GM12878 (cell line): Measurements from ENCODE around the gene ANKRD65. TPM values are rescaled to one million over a fixed set of nuclear protein-coding genes. Genes with fewer than 3 reads are reported as not detected.
"Not testable (repeated sequence)": the region's sequence is repeated elsewhere in the genome, so short reads cannot be mapped to it uniquely, and the experiment has no call there.

ENCODE experiments used
- ATAC-seq: fragments of 200-7000 bp; cut with Tn5 transposase; 3 replicates; pipeline ENCODE4 v1.9.1; 2020; ENCODE audit warnings: mild to moderate bottlenecking, moderate library complexity
- BruUV-seq: library from RNA; stranded (reverse); fragments of 400-500 nt; replicated peaks from 2 replicates; lab custom pipeline; 2021; lab: Mats Ljungman, UMichigan
- CTCF ChIA-PET: fragments of 300-600 bp; sonication (Branson Sonifier 250); formaldehyde crosslinking; extraction: SDS; loops from one replicate; lab custom pipeline; 2021; ENCODE audit warnings: inconsistent platforms; lab: Yijun Ruan, JAX
- POLR2A ChIA-PET: fragments of 350-600 bp; formaldehyde crosslinking; extraction: SDS; loops from one replicate; lab custom pipeline; 2021; ENCODE audit warnings: inconsistent platforms; lab: Charles Lee
- RAD21 ChIA-PET: fragments of 300-600 bp; sonication (Branson Sonifier 250); formaldehyde crosslinking; loops from one replicate; lab custom pipeline; 2023; ENCODE audit warnings: antibody characterized with exemption; ENCODE audit not compliant: unreplicated experiment; lab: Charles Lee
- SMC1A ChIA-PET: fragments of 300-600 bp; sonication (Branson Sonifier 250); formaldehyde crosslinking; loops from one replicate; lab custom pipeline; 2023; ENCODE audit not compliant: unreplicated experiment, uncharacterized antibody; lab: Charles Lee
- DNase-seq: peaks from one replicate; pipeline ENCODE4 v3.0.0-alpha.2; 2011; ENCODE audit warnings: low read depth, low spot score
- FAIRE-seq: peaks from 3 replicates; lab custom pipeline; 2011; peaks lifted over from hg19 to GRCh38; lab: Jason Lieb, UNC
- H2AFZ ChIP-seq: 2 replicates; pipeline ENCODE4 v1.6.0; 2011; ENCODE audit warnings: low read depth, low read length, control low read depth; ENCODE audit not compliant: control insufficient read depth
- H3K27ac ChIP-seq: 2 replicates; pipeline ENCODE4 v1.5.1; 2011; ENCODE audit warnings: control low read depth; ENCODE audit not compliant: control insufficient read depth, insufficient read depth
- H3K27me3 ChIP-seq, 2 experiments: replicated peaks in 1 of 2; 2 replicates each; pipeline versions ENCODE4 v1.6.0 to v1.6.1; 2011; ENCODE audit warnings: low read length in 1 of 2; ENCODE audit not compliant: control insufficient read depth in 2 of 2, insufficient read depth in 2 of 2
- H3K36me3 ChIP-seq, 2 experiments: 2 replicates each; pipeline ENCODE4 v1.5.1; 2011; ENCODE audit warnings: low read length in 1 of 2; ENCODE audit not compliant: control insufficient read depth in 2 of 2, insufficient read depth in 2 of 2
- H3K4me1 ChIP-seq: 2 replicates; pipeline ENCODE4 v1.6.1; 2011; ENCODE audit warnings: mild to moderate bottlenecking, low read length, moderate library complexity, mixed read lengths; ENCODE audit not compliant: control insufficient read depth, insufficient read depth
- H3K4me2 ChIP-seq: 2 replicates; pipeline ENCODE4 v1.6.0; 2011; ENCODE audit warnings: control low read depth; ENCODE audit not compliant: control insufficient read depth, insufficient read depth
- H3K4me3 ChIP-seq: fragments of 200-600 bp; sonication (generic); 2 replicates; pipeline ENCODE4 v1.5.1; 2016
- H3K79me2 ChIP-seq: 2 replicates; pipeline ENCODE4 v1.6.0; 2011; ENCODE audit warnings: low read length; ENCODE audit not compliant: control insufficient read depth, insufficient read depth
- H3K9ac ChIP-seq: 2 replicates; pipeline ENCODE4 v1.8.0; 2011; ENCODE audit warnings: low read length, control low read depth, mixed read lengths; ENCODE audit not compliant: control insufficient read depth, insufficient read depth
- H3K9me3 ChIP-seq: replicated peaks from 3 replicates; pipeline ENCODE4 v1.5.1; 2011; ENCODE audit warnings: mild to moderate bottlenecking, low read length; ENCODE audit not compliant: control insufficient read depth, insufficient read depth
- H4K20me1 ChIP-seq: 2 replicates; pipeline ENCODE4 v1.6.0; 2011; ENCODE audit not compliant: control insufficient read depth, insufficient read depth
- WGBS: methylation state at CpG from one replicate; pipeline ENCODE4 v1.1.6; 2016; ENCODE audit warnings: low lambda C conversion rate; ENCODE audit not compliant: insufficient replicate concordance, insufficient coverage; ENCODE audit errors: missing lambda C conversion rate; 5-methylcytosine and 5-hydroxymethylcytosine counted together
- in situ Hi-C: fragments of 300-500 bp; cut with MboI; formaldehyde crosslinking; loops from 9 replicates; pipeline ENCODE4 v1.14.3; 2018; ENCODE audit warnings: mixed read lengths
- intact Hi-C: fragments of 100-400 bp; cut with micrococcal nuclease; formaldehyde crosslinking; loops from one replicate; pipeline ENCODE4 v1.14.2; 2022; ENCODE audit not compliant: unreplicated experiment
- polyA plus RNA-seq, 11 experiments: library from polyadenylated mRNA; depleted of rRNA in 4 of 11; unstranded in 6 of 11; stranded (reverse) in 5 of 11; fragments of >200 nt; fragmentation: Nextera tagmentation in 4 of 11; fragmentation: Illumina TruSeq in 1 of 11; extraction: Ambion mirVana in 4 of 11; extraction: Trizol in 1 of 11; gene quantifications; 1 replicate in 1 of 11; 2 replicates in 10 of 11; pipeline versions ENCODE4 v1.2.1 to v1.2.3, GENCODE V29; 2011 to 2016; ENCODE audit warnings: inconsistent platforms in 2 of 11, missing spikeins in 2 of 11, low read depth in 1 of 11
- total RNA-seq, 4 experiments: library from RNA; depleted of rRNA in 3 of 4; stranded (reverse); fragments of >200 nt in 3 of 4; fragmentation: Illumina TruSeq in 1 of 4; extraction: Trizol in 1 of 4; gene quantifications; 2 replicates each; pipeline versions ENCODE4 v1.2.1 to v1.2.3, GENCODE V29; 2013 to 2021

The ANKRD65 gene
- total and polyA plus RNA-seq, 10 of the 15 experiments (the other 5 are each of a cell fraction or from before 2014, with no cell fraction given), result 0.05 to 2.8 (median 0.37) TPM

- intact Hi-C loops, H3K4me3 ChIP-seq, H2AFZ ChIP-seq, H3K79me2 ChIP-seq, BruUV-seq, H3K27ac ChIP-seq, H3K36me3 ChIP-seq, CTCF ChIA-PET, RAD21 ChIA-PET, in situ Hi-C loops, FAIRE-seq, SMC1A ChIA-PET, H3K27me3 ChIP-seq, H4K20me1 ChIP-seq, H3K9ac ChIP-seq, H3K4me1 ChIP-seq, H3K4me2 ChIP-seq, H3K9me3 ChIP-seq, DNase-seq, POLR2A ChIA-PET, ATAC-seq: not testable (repeated sequence)
- 76% methylated on average over 11 of the region's 19 CpGs for WGBS
Measured at GRCh38 chr1:1459156-1459555, 38.1 kb upstream of the ANKRD65 start.

- H3K79me2 ChIP-seq, FAIRE-seq, ATAC-seq, RAD21 ChIA-PET, intact Hi-C loops, H4K20me1 ChIP-seq, H3K4me1 ChIP-seq, BruUV-seq, H3K36me3 ChIP-seq, POLR2A ChIA-PET, in situ Hi-C loops, H3K4me3 ChIP-seq, H3K27ac ChIP-seq, H3K9me3 ChIP-seq, SMC1A ChIA-PET, CTCF ChIA-PET, H3K27me3 ChIP-seq, DNase-seq, H3K9ac ChIP-seq, H2AFZ ChIP-seq, H3K4me2 ChIP-seq: not testable (repeated sequence)
- 57% methylated on average over 19 of the region's 22 CpGs for WGBS
Measured at GRCh38 chr1:1456683-1457255, 35.7 kb upstream of the ANKRD65 start.

DNA sequence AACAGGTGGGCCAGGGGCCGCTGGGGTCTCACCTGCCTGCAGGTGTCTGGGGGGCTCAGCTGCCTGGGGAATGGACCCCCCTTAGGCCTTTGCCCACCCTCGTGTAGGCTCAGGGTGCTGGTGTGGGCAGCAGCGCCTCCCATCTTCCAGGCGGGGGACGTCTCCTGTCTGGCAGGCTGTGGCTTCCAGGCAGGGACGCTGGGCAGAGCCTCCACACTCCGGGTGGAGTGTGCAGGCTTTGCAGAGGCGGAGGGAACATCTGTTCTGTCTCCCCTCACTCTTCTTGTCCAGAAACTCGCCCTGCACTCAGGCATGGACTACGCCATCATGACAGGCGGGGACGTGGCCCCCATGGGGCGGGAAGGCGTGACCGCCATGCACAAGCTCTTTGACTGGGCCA is 34.9 kb upstream of the ANKRD65 start:
- WGBS, result 80% methylated on average over 1 of the region's 15 CpGs
- H3K27me3 ChIP-seq, H3K4me3 ChIP-seq, RAD21 ChIA-PET, H3K36me3 ChIP-seq, H3K9ac ChIP-seq, H4K20me1 ChIP-seq, in situ Hi-C loops, SMC1A ChIA-PET, FAIRE-seq, H3K9me3 ChIP-seq, ATAC-seq, H3K27ac ChIP-seq, H3K4me1 ChIP-seq, POLR2A ChIA-PET, BruUV-seq, H3K79me2 ChIP-seq, DNase-seq, H2AFZ ChIP-seq, intact Hi-C loops, CTCF ChIA-PET, H3K4me2 ChIP-seq: not testable (repeated sequence)
